ENCODE data around the gene ZNF511. TPM values are rescaled to one million over a fixed set of nuclear protein-coding genes. Genes with fewer than 3 reads are reported as not detected.
A peak's percentile ranks its signal among the peaks of the same experiment; 100 is the strongest.

ZNF511 gene
- total RNA-seq, 4 donors from 2014 or later = 15.5 to 24.4 (median 17.3) TPM

- WGBS = 63% methylated on average over 7 of the region's 25 CpGs
- Histone ChIP-seq H3K4me3 (no peak overlapping the region), H3K36me3 (peaks cover 35% of the 10 kb centered on the region), H3K27ac (no peak overlapping the region), H3K27me3 (peaks cover 16% of the 10 kb centered on the region), H3K9me3 (no peaks in the 10 kb centered on the region), H3K4me1 (peaks cover 49% of the 10 kb centered on the region)
- TF ChIP-seq POLR2AphosphoS5 (IDR thresholded peaks at IDR 0.05) = no peak
- no peak for TF ChIP-seq EP300 (IDR thresholded peaks at IDR 0.05)
- no peak for TF ChIP-seq CTCF (IDR thresholded peaks at IDR 0.05)
- no peak for TF ChIP-seq POLR2A (IDR thresholded peaks at IDR 0.05)
- peak in 1 of 2 donors; percentile 63 for DNase-seq (ENCODE audit: low spot score in 2 of 2)
Measured at GRCh38 chr10:133277277-133277992, 31.3 kb upstream of the ZNF511 start.

GRCh38 chr10:133277993-133278576 is 30.6 kb upstream of the ZNF511 start:
- H3K4me3 ChIP-seq = no peak overlapping the region
- peak in 1 of 2 donors; percentile 64 for DNase-seq (ENCODE audit: low spot score in 2 of 2)
- no peaks in the 10 kb centered on the region for H3K9me3 ChIP-seq
- TF ChIP-seq POLR2AphosphoS5 (IDR thresholded peaks at IDR 0.05) = no peak
- TF ChIP-seq CTCF (IDR thresholded peaks at IDR 0.05) = no peak
- no peak for TF ChIP-seq POLR2A (IDR thresholded peaks at IDR 0.05)
- TF ChIP-seq EP300 (IDR thresholded peaks at IDR 0.05) = no peak
- H3K4me1 ChIP-seq = peaks cover 49% of the 10 kb centered on the region
- peaks cover 16% of the 10 kb centered on the region for H3K27me3 ChIP-seq
- H3K36me3 ChIP-seq = peaks cover 42% of the 10 kb centered on the region
- H3K27ac ChIP-seq = peak overlapping the region; percentile 34
- WGBS = 81% methylated on average over 12 of the region's 12 CpGs

GRCh38 chr10:133278577-133279265 is 30.0 kb upstream of the ZNF511 start:
- H3K4me3 ChIP-seq = no peak overlapping the region
- no peak for TF ChIP-seq POLR2AphosphoS5 (IDR thresholded peaks at IDR 0.05)
- no peak for TF ChIP-seq CTCF (IDR thresholded peaks at IDR 0.05)
- TF ChIP-seq EP300 (IDR thresholded peaks at IDR 0.05) = no peak
- no peak for TF ChIP-seq POLR2A (IDR thresholded peaks at IDR 0.05)
- no peaks in the 10 kb centered on the region for H3K9me3 ChIP-seq
- H3K4me1 ChIP-seq = peaks cover 49% of the 10 kb centered on the region
- H3K36me3 ChIP-seq = peaks cover 48% of the 10 kb centered on the region
- peak overlapping the region; percentile 34 for H3K27ac ChIP-seq
- DNase-seq (ENCODE audit: low spot score in 2 of 2) = no peak
- WGBS = 72% methylated on average over 6 of the region's 19 CpGs
- H3K27me3 ChIP-seq = peaks cover 16% of the 10 kb centered on the region

- Histone ChIP-seq H3K27ac (no peak overlapping the region), H3K36me3 (peaks cover 56% of the 10 kb centered on the region), H3K4me1 (peaks cover 47% of the 10 kb centered on the region), H3K27me3 (peaks cover 16% of the 10 kb centered on the region), H3K9me3 (no peaks in the 10 kb centered on the region), H3K4me3 (no peak overlapping the region)
- 77% methylated on average over 12 of the region's 24 CpGs for WGBS
- DNase-seq (ENCODE audit: low spot score in 2 of 2) = no peak
- TF ChIP-seq CTCF (IDR thresholded peaks at IDR 0.05) (no peak), POLR2AphosphoS5 (IDR thresholded peaks at IDR 0.05) (no peak), POLR2A (IDR thresholded peaks at IDR 0.05) (no peak), EP300 (IDR thresholded peaks at IDR 0.05) (no peak)
Measured at GRCh38 chr10:133279326-133280226, 29.1 kb upstream of the ZNF511 start.

All from suprapubic skin (tissue), 4 donors.